Prostate gland (tissue), 2 donors: ENCODE measurements around the gene COL11A2.

ENCODE experiments used
- CTCF ChIP-seq, 4 experiments: fragments of 200-600 bp in 2 of 4; fragments of 450-650 bp in 2 of 4; sonication (generic) in 2 of 4; IDR thresholded peaks; 1 replicate in 3 of 4; 2 replicates in 1 of 4; pipeline ENCODE4 v1.5.1; 2016 to 2019; ENCODE audit warnings: antibody characterized with exemption in 4 of 4, mild to moderate bottlenecking in 2 of 4, moderate library complexity in 2 of 4
- POLR2A ChIP-seq: fragments of 450-650 bp; IDR thresholded peaks from one replicate; pipeline ENCODE4 v1.6.1; 2016; ENCODE audit warnings: antibody characterized with exemption, mild to moderate bottlenecking
- POLR2AphosphoS5 ChIP-seq: sonication (generic); formaldehyde crosslinking; IDR thresholded peaks from one replicate; pipeline ENCODE4 v1.6.1; 2017; ENCODE audit warnings: antibody characterized with exemption

GRCh38 chr6:33156964-33157363, 35.3 kb downstream of the COL11A2 start:
- no peak for TF ChIP-seq CTCF (IDR thresholded peaks at IDR 0.05)
- no peak for TF ChIP-seq POLR2AphosphoS5
- no peak for TF ChIP-seq POLR2A
